Muscle of back (tissue), 11 donors: ENCODE data around the gene DSC3. TPM values are rescaled to one million over a fixed set of nuclear protein-coding genes. Genes with fewer than 3 reads are reported as not detected.
A peak's percentile ranks its signal among the peaks of the same experiment; 100 is the strongest.
"Not testable (repeated sequence)": the region's sequence is repeated elsewhere in the genome, so short reads cannot be mapped to it uniquely, and the experiment has no call there.

Experiments used
- DNase-seq, 3 donors: peaks; one replicate each; pipeline versions ENCODE4 v3.0.0 to v3.0.0-alpha.2; 2013
- polyA plus RNA-seq, 10 donors: library from polyadenylated mRNA; unstranded; fragments of 120-200 nt; gene quantifications; one replicate each; pipeline ENCODE4 v1.2.1, GENCODE V29; 2013; ENCODE audit not compliant: insufficient read length in 10 of 10

DSC3 gene
- polyA plus RNA-seq, 10 donors: 0.08 to 49.2 (median 1.1) TPM

DNA sequence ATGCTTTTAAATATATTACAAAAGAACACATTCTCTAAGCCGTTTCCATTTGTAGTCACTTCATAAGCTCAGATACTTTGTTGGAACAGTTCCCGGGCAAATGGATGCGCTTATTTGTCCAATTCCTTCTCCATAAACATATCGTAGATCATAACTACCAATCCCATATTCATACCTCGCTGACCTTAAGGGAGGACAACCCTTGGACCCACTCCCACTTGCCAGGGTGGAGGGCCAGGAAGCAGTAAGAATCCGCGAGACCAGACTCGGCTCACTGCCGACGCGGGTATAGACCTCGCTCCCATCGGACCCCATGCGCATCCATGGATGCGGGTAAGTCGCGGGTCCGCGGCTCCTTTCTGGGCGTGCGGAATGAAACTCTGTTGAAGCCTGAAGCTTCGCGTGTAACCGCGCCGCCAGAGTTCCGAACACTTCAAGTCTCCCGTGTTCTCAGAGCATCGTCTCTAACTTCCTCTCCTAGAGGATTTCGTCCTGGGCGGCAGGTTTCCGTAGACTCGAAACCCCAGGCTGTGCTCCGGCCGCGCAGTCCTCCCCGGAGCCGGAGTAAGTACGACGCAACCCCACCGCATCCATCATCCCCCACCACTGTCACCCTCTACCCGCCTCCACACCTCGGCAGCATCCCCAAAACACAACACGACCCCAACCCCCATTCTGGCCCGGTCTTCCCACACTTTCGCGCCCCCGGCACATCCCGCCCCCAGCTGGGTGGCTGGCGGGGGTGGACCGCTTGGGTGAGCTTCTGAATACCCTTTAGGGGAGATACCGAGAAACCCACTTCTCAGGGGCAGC is 1.1 kb downstream of the DSC3 start:
- peak in 2 of 3 donors; percentile 37 to 80 for DNase-seq

DNA sequence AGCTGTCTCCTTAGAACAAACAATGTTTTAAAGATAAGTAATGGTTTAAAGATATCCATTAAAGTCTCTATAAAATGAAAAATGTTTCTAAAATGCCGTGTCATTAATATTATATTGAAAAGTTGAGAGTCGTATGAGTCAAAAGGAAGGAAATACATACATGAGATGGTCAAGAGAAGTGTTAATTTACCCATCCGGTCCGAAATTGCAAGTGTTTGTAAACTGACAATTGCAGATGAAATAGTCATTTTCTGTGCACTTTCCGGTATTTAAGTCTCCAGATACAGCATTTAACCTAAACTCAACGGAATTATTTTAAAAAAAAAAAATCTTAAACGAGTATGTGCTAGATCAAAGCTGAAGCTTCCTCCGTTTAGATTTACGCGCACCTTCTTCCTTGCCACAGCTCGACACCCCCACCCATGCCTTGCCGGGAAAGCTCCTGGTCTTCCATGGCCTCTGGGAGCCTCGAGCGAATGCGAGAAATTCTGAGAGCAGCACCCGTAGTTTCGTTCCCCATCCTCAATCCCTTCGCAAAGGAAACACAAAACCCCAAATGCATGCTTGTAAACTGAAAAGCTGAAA is 1.8 kb downstream of the DSC3 start:
- DNase-seq: no peak

DNA sequence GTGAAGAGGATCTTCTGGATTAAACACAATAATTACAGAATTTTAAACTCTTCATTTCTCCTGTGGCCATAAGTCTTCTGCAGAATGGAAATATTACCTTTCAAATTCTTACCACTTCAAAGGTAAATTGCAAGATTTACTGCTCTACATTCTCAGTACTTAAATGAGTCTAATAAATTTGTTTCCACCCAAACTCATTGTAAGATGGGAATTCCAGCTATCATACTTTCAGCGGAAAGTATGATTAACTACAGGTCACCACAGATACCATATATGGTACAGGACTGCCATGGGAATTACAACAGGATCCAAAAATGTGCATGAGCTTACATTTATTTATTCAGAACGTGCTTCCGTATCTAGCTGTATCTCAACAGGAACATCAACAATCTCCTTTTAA is 3.1 kb downstream of the DSC3 start:
- DNase-seq: peak in 1 of 3 donors; percentile 19

DNA sequence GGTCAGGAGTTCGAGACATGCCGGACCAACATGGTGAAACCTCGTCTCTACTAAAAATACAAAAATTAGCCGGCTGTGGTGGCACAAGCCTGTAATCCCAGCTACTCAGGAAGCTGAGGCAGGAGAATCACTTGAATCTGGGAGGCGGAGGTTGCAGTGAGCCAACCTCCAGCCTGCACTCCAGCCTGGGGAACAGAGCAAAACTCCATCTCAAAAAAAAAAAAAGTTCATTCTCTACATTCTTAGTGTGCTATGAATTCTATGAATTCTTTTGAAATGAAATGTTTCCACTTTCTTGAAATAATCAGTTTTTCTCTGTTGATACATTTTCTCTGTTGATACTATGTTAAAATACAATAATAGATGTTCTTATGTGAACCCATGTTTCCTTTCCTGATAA is 4.9 kb downstream of the DSC3 start:
- DNase-seq: not testable (repeated sequence)

DNA sequence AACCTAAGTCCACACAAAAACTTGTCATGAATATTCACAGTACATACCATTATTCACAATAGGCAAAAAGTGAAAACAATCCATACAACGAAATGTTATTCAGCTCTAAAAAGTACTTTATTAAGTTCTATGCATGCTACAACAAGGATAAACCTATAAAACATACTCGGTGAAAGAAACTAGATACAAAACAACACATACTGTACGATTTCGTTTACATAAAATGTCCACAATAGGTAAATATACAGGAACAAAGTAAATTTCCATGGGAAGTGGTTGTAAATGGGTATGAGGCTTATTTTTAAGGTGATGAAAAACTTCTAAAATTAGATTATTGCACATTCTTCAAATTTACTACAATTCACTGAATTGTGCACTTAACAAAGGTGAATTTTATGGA is 8.0 kb downstream of the DSC3 start:
- no peak for DNase-seq

DNA sequence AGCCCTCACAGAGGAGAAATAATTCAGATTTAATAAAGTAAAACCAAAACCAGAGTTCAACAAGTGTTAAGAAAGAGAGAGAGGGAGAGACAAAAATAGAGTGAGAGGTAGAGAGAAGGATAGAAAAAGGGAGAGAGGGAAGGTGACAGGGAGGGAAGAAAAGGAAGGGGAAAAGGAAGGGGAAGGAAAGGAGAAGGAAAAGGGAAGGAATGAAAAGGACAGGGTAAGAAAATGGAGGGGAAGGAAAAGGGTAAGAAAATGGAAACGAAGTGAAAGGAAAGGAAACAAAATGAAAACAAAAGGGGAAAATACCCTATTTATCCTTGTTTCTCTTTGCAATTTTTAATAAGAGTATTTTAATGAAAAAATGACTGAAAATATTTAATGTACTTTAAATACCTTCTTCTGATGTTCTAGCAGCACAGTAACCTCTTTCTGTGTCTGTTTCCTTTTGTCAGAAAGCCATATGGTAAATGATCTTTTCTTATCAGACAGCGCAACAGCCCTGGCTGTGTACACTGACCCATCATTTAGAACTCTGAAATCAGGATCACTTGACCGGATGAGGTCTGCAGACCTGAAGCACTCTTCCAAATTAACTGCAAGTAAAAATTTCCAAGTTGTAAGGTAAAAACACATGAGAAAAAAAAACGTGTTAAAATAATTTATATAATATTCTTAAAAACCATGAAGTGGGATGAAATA is 11.8 kb downstream of the DSC3 start:
- DNase-seq: no peak

DNA sequence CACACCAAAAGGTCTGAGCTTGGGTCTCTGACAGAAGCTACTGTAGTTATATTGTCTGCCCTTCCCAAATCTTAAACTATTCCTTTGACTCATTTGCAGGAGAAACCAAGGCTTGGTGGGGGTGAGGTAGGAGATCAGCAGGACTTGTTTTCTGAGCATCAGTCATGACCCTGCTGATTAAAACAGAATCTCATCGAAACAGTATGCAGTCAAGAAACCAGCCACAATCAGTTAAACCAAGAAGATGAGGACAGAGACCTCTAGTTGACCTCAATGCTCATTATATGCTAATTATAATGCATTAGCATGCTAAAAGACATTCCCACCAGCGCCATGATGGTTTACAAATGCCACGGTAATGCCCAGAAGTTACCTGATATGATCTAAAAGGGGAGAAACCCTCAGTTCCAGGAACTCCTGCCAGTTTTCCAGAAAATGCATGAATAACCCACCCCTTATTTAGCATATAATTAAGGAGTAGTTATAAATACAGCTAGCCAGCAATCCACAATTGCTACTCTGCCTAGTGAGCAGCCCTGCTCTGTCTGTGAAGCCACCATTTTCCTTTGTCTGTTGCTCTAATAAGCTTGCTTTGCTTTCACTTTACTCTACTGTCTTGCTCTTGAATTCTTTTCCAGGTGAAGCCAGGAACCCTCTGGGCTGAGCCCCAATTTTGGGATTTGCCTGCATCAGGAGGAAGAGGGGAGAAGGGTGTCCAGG is 26.7 kb downstream of the DSC3 start:
- no peak for DNase-seq

DNA sequence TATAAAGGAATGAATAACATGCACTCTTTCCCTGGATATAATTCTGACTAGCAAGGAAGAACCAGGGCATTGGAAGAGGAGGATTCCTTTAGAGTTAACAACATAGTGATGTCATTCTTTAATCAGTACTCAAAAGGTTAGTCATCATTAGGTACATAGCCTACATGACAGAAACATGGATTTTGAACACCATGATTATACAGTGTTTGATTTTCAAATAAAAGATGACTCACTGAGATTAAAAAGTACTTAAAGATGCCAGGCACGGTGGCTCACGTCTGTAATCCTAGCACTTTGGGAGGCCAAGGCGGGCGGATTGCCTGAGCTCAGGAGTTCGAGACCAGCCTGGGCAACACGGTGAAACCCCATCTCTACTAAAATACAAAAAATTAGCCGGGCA is 31.1 kb downstream of the DSC3 start:
- DNase-seq: peak in 1 of 3 donors; percentile 14

DNA sequence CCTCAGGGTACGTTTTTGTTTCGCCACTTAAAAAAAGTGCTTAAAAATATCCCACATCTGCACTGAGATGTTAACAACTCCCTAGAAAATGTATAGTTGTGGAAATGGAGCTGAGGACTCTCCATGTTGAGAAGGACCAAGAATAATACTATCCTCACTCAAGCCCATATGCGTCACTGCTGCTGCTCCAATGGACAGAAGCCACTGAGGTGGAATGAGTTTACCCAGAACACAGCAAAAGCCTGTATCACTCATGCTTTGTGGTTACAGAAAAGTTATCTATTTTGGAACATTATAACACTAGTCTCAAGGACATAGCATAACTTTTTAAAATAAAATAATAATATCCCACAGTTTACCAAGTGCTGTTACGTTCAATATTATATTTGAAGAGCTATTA is 31.9 kb downstream of the DSC3 start:
- DNase-seq: no peak

DNA sequence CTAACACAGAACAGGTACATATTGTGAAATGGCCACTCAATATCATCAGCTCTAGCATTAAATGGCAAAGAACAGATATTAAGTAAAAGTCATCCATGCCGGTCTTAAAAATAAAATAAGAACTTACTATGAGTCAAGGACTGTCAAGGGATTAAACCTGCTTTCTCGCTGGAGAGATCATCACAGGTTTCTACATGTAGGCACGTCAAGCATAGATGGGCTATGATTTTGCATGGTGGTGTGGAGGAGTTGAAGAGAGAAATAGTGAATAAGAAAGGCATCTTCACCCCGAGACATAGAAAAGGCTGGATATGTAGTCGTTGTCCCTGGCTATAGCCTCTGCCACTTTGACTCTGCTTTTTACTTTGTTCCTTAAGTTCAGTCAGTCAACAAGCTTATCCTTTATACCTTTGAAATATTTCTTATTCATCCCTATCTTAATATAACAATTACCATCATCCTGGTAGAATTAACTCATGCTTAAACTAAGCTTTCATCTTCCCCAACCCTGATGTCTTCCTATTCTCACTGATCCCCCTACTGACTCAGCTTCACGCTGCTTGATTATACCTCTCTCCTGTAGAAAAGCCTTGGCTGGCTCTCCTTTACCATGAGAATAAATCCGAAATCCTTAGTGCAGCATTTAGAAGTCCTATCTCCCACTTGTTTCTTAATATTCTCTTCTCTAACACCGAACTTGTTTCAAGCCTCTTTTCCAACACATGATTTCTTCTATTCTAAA is 42.5 kb downstream of the DSC3 start:
- no peak for DNase-seq

DNA sequence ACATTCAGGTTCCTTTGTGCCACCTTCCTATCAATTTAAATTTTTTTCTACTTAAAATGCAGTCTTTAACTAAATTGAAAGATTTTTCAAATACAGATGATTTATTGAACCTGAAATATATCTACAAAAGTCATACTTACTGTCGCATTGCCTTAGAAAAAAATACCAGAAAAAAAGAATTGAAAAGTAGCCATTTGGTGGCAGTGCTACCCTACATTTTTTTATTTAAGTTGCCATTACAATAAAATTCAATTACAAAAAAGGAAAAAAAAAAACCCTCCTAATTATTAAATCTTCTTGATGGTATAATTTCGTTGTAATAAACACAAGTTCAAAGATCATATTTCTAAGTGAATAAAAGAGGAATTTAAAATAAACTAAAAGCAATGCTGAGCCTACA is 43.4 kb downstream of the DSC3 start:
- DNase-seq: no peak

DNA sequence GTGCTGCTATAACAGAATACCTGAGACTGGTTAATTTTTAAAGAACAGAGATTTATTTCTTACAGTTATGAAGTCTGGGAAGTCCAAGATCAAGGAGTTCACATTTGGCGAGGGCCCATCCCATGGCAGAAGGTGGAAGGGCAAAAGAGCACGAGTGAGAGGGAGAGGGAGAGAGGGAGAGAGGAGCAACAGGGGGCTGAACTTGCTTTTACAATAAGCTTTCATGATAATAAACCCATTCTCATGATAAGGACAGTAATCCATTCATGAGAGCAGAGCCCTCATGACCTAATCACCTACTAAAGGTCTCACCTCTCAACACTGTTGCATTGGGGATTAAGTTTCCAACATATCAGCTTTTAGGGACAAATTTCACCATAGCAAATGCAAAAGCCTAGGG is 45.3 kb downstream of the DSC3 start:
- no peak for DNase-seq

DNA sequence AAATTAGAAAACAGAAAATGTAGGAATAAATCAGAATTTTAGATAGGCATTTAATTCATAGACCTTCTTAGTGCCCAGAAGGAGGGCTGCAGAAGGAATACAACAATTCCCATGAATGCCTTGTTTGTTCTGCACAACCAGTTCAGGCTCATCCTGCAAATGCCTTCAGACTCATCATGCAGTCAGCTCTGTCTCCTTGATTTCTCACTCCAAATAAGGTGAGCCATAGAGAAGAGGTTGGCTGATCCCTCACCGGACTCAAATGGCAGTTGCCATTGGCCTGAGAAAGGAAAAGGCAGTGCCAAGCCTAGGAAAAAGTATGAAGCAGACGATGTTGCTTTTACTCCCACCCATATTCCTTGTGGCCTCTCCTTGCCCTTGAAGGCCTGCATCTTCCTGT is 50.3 kb downstream of the DSC3 start:
- DNase-seq: no peak

DNA sequence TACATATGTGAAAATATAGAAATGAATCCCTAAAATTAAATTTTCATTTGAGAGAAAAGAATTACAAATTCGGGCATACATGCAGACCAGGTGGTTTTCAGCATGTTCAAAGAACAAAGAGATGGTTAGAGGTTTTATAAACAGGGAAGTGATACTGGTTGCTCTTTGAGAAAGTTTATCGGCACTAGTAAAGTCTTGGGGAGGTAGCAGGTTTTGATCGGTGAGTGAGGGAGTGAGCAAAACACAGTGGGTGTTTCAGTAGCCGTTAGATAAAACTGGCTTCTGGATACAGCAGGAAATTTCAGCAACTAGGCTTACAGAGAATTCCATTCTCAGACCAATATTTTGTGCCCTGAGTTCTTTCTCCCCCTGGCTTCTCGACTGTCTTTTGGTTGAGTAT is 51.1 kb downstream of the DSC3 start:
- no peak for DNase-seq

DNA sequence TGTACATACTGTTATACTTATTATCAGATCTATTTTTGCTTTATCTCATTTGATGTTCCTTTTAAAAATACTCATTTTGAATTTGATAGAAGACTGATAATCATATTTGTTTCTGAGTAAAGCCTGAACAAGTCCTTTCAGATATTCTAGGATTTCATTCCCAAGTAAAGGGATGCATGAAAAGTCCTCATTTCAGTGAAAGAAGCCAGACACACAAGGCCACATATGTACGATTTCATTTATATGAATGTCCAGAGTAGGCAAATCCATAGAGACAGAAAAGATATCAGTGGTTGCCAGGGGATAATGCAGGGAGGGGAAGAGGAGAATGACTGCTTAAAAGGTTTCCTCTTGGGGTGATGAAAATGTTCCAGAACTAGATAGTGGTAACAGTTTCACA is 53.4 kb downstream of the DSC3 start:
- DNase-seq: no peak

DNA sequence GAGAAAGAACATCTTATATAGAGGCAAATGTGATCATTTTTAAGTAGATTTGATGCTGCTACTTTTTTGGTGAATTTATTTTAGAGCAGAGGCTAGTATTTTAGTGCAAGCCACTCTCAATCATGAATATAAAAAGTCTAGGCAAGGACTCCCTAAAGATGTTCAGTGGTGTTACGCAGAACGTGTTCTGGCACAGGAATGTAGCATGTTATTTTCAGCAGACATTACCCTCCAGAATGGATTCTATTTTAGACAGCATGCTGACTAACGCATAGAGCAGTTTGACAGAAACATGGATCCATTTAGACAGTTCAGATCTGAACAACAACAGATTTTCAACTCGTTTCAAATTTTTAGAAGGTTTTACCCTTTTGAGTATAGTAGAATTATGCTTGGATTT is 54.1 kb downstream of the DSC3 start:
- DNase-seq: no peak

DNA sequence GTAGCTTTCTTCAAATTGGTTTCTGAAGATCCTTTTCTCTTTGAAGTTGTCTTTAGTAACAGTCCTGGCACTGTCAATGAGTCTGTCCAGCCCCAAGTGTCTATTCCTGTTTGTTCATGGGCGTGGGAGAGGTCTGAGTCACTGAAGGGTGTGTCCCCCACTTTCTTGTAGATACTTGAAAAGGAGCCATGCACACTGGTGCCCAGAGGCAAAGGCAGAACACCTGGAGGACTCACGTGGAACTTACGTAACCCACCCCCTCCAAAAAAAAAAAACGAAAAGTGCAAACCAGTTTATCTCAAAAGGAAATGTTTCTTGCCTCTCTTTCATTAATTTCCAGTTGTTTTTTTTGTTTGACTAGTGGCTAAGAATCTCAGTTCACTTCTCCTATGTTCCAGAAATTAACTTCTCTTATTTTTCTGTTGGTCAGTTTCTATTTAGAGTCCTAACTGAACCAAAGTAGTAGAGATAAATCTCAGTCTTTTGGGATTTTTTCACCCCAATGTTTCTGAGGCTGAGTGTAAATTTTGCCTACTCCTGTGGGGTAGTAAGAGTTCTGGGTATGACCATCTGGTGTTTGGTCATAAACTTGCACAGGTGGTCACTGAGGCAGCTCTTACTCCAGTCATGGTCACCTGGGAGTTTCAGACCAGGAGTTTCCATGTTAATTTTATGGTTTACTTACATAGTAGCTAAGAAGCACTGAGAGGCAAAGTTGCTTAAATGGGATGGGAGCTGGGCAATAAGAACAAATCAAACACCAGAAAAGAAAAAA is 54.9 kb downstream of the DSC3 start:
- no peak for DNase-seq

DNA sequence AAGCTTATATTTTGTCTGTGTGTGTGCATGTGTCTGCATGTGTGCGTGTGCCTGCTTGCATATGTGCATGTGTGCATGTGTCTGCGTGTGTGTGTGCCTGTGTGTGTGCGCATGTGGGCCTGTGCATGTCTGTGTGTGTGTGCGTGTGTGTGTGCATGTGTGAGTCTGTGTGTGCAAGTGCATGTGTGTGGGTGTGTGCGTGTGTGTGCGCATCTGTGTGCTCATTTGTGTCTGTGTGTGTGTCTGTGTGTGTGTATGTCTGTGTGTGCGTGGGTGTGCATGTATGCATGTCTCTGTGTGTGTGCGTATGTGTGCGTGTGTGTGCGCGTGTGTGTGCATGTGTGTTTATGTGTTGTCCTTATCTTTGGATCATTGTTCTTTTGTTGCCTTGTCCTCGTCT is 56.8 kb downstream of the DSC3 start:
- DNase-seq: no peak

DNA sequence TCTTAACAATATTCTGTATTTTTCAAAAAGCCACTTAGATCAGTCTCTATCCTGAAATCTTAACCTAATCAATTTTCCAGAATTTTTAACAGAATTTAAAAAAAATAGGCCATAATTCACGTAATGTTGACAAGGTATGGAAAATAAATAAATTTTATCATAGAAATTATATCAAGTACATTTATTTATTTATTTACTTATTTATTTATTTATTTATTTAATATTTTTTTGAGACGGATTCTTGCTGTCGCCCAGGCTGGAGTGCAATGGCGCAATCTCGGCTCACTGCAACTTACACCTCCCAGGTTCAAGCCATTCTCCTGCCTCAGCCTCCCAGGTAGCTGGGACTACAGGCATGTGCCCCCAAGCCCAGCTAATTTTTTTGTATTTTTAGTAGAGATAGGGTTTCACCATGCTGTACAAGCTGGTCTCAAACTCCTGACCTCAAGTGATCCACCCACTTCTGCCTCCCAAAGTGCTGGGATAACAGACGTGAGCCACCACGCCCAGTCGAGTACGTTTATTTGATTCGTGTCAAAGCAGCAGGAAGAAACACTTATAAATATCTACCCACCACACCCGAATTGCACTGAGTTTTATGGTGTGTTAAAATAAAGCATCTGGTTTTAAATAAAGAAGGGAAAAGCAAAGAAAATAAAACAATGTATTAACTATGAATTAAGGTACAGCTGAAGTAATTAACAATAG is 60.1 kb downstream of the DSC3 start:
- no peak for DNase-seq

DNA sequence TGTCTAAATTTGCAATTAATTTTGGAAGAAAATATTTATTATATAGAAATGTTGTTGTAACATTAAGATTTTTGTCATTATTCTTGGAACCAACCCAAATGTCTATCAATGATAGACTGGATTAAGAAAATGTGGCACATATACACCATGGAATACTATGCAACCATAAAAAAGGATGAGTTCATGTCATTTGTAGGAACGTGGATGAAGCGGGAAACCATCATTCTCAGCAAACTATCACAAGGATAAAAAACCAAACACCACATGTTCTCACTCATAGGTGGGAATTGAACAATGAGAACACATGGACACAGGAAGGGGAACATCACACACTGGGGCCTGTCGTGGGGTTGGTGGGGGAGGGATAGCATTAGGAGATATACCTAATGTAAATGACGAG is 64.5 kb downstream of the DSC3 start:
- DNase-seq: not testable (repeated sequence)
